Fibroblast of lung (primary cell): ENCODE data around the gene FIZ1. TPM values are rescaled to one million over a fixed set of nuclear protein-coding genes. Genes with fewer than 3 reads are reported as not detected.

Source experiments
- DNase-seq, 2 donors: peaks; one replicate each; pipeline versions ENCODE4 v3.0.0 to v3.0.0-alpha.2; 2010; ENCODE audit warnings: low read depth in 2 of 2
- H2AFZ ChIP-seq: 2 replicates; pipeline ENCODE4 v1.5.1; 2012; ENCODE audit warnings: low read length, control low read depth, inconsistent platforms
- H3K27ac ChIP-seq: 2 replicates; pipeline ENCODE4 v1.5.1; 2011; ENCODE audit warnings: low read length, control low read depth; ENCODE audit not compliant: insufficient read depth
- H3K27me3 ChIP-seq: 2 replicates; pipeline ENCODE4 v1.5.1; 2011; ENCODE audit warnings: mild to moderate bottlenecking, low read length; ENCODE audit not compliant: control insufficient read depth, insufficient read depth
- H3K36me3 ChIP-seq: 2 replicates; pipeline ENCODE4 v1.5.1; 2011; ENCODE audit warnings: low read length; ENCODE audit not compliant: control insufficient read depth, insufficient read depth
- H3K4me1 ChIP-seq: 2 replicates; pipeline ENCODE4 v1.5.1; 2011; ENCODE audit warnings: low read length; ENCODE audit not compliant: control insufficient read depth, insufficient read depth; ENCODE audit errors: extremely low read depth
- H3K4me2 ChIP-seq: 2 replicates; pipeline ENCODE4 v1.5.1; 2011; ENCODE audit warnings: low read length, control low read depth; ENCODE audit not compliant: insufficient read depth; ENCODE audit errors: extremely low read depth
- H3K4me3 ChIP-seq, 4 experiments: fragments of 200-600 bp in 1 of 4; sonication (generic) in 1 of 4; replicated peaks in 1 of 4; 2 replicates each; pipeline ENCODE4 v1.5.1; 2011 to 2016; ENCODE audit warnings: low read length in 4 of 4, low read depth in 3 of 4, mild to moderate bottlenecking in 3 of 4, control low read depth in 2 of 4, inconsistent platforms in 1 of 4, mixed read lengths in 1 of 4; ENCODE audit not compliant: insufficient read depth in 1 of 4; ENCODE audit errors: control extremely low read depth in 1 of 4
- H3K79me2 ChIP-seq: 2 replicates; pipeline ENCODE4 v1.5.1; 2012; ENCODE audit warnings: mild to moderate bottlenecking, low read length, inconsistent platforms; ENCODE audit not compliant: control insufficient read depth, insufficient read depth
- H3K9ac ChIP-seq: 2 replicates; pipeline ENCODE4 v1.5.1; 2011; ENCODE audit warnings: mild to moderate bottlenecking, low read length, control low read depth; ENCODE audit not compliant: insufficient read depth
- H3K9me3 ChIP-seq: 2 replicates; pipeline ENCODE4 v1.5.1; 2012; ENCODE audit warnings: low read depth, low read length; ENCODE audit not compliant: control insufficient read depth, insufficient read depth
- H4K20me1 ChIP-seq: 2 replicates; pipeline ENCODE4 v1.5.1; 2011; ENCODE audit warnings: low read length; ENCODE audit not compliant: control insufficient read depth, insufficient read depth; ENCODE audit errors: extremely low read depth
- CTCF ChIP-seq, 2 donors: IDR thresholded peaks in 1 of 2; conservative IDR thresholded peaks in 1 of 2; 1 replicate in 1 of 2; 2 replicates in 1 of 2; pipeline ENCODE4 v1.5.1; 2011 to 2012; ENCODE audit warnings: low read length in 2 of 2, control low read depth in 1 of 2, inconsistent platforms in 1 of 2, low read depth in 1 of 2, mild to moderate bottlenecking in 1 of 2
- EZH2 ChIP-seq: IDR thresholded peaks from 2 replicates; pipeline ENCODE4 v1.5.1; 2012; ENCODE audit warnings: low read length, control low read depth, mild to moderate bottlenecking; ENCODE audit errors: missing control alignments
- polyA minus RNA-seq: library from RNA; depleted of rRNA, polyadenylated mRNA; stranded (reverse); fragments of >200 nt; gene quantifications from 2 replicates; pipeline ENCODE4 v1.2.3, GENCODE V29; 2011; ENCODE audit warnings: low replicate concordance
- polyA plus RNA-seq, 2 donors: library from polyadenylated mRNA; depleted of rRNA in 1 of 2; stranded (reverse) in 1 of 2; unstranded in 1 of 2; fragments of >200 nt; gene quantifications; 2 replicates each; pipeline ENCODE4 v1.2.1, GENCODE V29; 2011 to 2012; ENCODE audit warnings: missing spikeins in 1 of 2
- total RNA-seq: library from RNA; depleted of rRNA; stranded (reverse); fragments of >200 nt; gene quantifications from 2 replicates; pipeline ENCODE4 v1.2.1, GENCODE V29; 2014

The FIZ1 gene, protein sequence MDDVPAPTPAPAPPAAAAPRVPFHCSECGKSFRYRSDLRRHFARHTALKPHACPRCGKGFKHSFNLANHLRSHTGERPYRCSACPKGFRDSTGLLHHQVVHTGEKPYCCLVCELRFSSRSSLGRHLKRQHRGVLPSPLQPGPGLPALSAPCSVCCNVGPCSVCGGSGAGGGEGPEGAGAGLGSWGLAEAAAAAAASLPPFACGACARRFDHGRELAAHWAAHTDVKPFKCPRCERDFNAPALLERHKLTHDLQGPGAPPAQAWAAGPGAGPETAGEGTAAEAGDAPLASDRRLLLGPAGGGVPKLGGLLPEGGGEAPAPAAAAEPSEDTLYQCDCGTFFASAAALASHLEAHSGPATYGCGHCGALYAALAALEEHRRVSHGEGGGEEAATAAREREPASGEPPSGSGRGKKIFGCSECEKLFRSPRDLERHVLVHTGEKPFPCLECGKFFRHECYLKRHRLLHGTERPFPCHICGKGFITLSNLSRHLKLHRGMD
- total RNA-seq (2.3 TPM in 2 replicates), polyA plus RNA-seq (1.8 and 2.7 TPM in 2 replicates), polyA minus RNA-seq (4.6 and 12.7 TPM in 2 replicates)
- polyA plus RNA-seq (2012): 5.8 and 7.3 TPM in 2 replicates

- H3K4me2 ChIP-seq: peak within 1 kb of the TSS; percentile 59
- TF ChIP-seq EZH2 (no peak), CTCF (conservative IDR thresholded peaks at IDR 0.05 in 1 of 2, IDR thresholded peaks at IDR 0.05 in 1 of 2; ENCODE audit: low read depth in 1 of 2, low read length in 2 of 2) (no peak)
These were observed at the start of gene FIZ1 for GRCh38 chr19:55599468-55599841. Gene FIZ1 (minus strand): TSS chr19:55599517. CDS start chr19:55597865, 1,652 bp downstream.

GRCh38 chr19:55648585-55649267 lies 49.4 kb upstream of the FIZ1 start:
- Histone ChIP-seq H3K79me2 (peaks cover 18% of the 10 kb centered on the region), H3K4me2 (peak overlapping the region; percentile 49), H3K4me1 (peaks cover 3% of the 10 kb centered on the region), H3K27me3 (no peaks in the 10 kb centered on the region), H3K9me3 (no peaks in the 10 kb centered on the region), H2AFZ (no peak overlapping the region), H3K27ac (no peak overlapping the region), H3K36me3 (peaks cover 18% of the 10 kb centered on the region), H3K4me3 (peak overlapping the region; percentile 58 to 79 (median 64)), H3K9ac (peak overlapping the region; percentile 61), H4K20me1 (no peaks in the 10 kb centered on the region)
- no peak for TF ChIP-seq EZH2
- no peak for TF ChIP-seq CTCF (conservative IDR thresholded peaks at IDR 0.05 in 1 of 2, IDR thresholded peaks at IDR 0.05 in 1 of 2; ENCODE audit: low read depth in 1 of 2, low read length in 2 of 2)
- DNase-seq: no peak

More at GRCh38 chr19:55599468-55599841, at the start of gene FIZ1:
- Histone ChIP-seq H3K27me3 (no peaks in the 10 kb centered on the region), H3K79me2 (peaks cover 5% of the 10 kb centered on the region), H3K9me3 (no peaks in the 10 kb centered on the region), H3K27ac (peak within 1 kb of the TSS; percentile 95), H2AFZ (peak within 1 kb of the TSS; percentile 98), H3K9ac (peak within 1 kb of the TSS; percentile 86), H3K36me3 (peaks cover 10% of the 10 kb centered on the region), H3K4me3 (peak within 1 kb of the TSS; percentile 70 to 82 (median 76)), H3K4me1 (peaks cover 3% of the 10 kb centered on the region), H4K20me1 (no peaks in the 10 kb centered on the region)
- DNase-seq: peak; percentile 98 to 99
